Uterus (tissue), 4 donors: ENCODE results near the gene SEC14L3. TPM values are rescaled to one million over a fixed set of nuclear protein-coding genes. Genes with fewer than 3 reads are reported as not detected.

Source experiments
- DNase-seq, 2 donors: peaks; one replicate each; pipeline ENCODE4 v3.0.0-alpha.2; 2019 to 2020
- H3K27ac ChIP-seq, 2 donors: fragments of 200-600 bp; sonication (generic); 1 replicate in 1 of 2; 2 replicates in 1 of 2; pipeline ENCODE4 v1.5.1; 2016 to 2018
- H3K27me3 ChIP-seq, 2 donors: fragments of 200-600 bp; sonication (generic); one replicate each; pipeline ENCODE4 v1.5.1; 2018 to 2019; ENCODE audit warnings: control low read depth in 1 of 2
- H3K36me3 ChIP-seq, 2 donors: fragments of 200-600 bp; sonication (generic); one replicate each; pipeline ENCODE4 v1.5.1; 2019; ENCODE audit warnings: control low read depth in 1 of 2
- H3K4me1 ChIP-seq, 2 donors: fragments of 200-600 bp; sonication (generic); one replicate each; pipeline ENCODE4 v1.5.1; 2018 to 2019; ENCODE audit warnings: control low read depth in 1 of 2
- H3K4me3 ChIP-seq, 2 donors: fragments of 200-600 bp; sonication (generic); 1 replicate in 1 of 2; 2 replicates in 1 of 2; pipeline ENCODE4 v1.5.1; 2018 to 2019; ENCODE audit warnings: mild to moderate bottlenecking in 1 of 2
- H3K9me3 ChIP-seq, 2 donors: fragments of 200-600 bp; sonication (generic); one replicate each; pipeline ENCODE4 v1.5.1; 2019; ENCODE audit warnings: control low read depth in 1 of 2
- CTCF ChIP-seq, 4 experiments: fragments of 200-600 bp in 2 of 4; fragments of 450-650 bp in 2 of 4; sonication (generic) in 2 of 4; IDR thresholded peaks; one replicate each; pipeline ENCODE4 v1.5.1; 2016 to 2019; ENCODE audit warnings: antibody characterized with exemption in 4 of 4, mild to moderate bottlenecking in 2 of 4, moderate library complexity in 1 of 4
- POLR2A ChIP-seq, 2 donors: fragments of 450-650 bp; IDR thresholded peaks; one replicate each; pipeline ENCODE4 v1.6.1; 2016; ENCODE audit warnings: antibody characterized with exemption in 2 of 2, mild to moderate bottlenecking in 1 of 2, moderate library complexity in 1 of 2
- intact Hi-C: fragments of 100-400 bp; cut with DNase I; formaldehyde crosslinking; loops from one replicate; pipeline ENCODE4 v1.15.1; 2023; ENCODE audit warnings: low total_unique reads
- total RNA-seq, 4 donors: library from RNA; depleted of rRNA in 3 of 4; stranded (reverse); fragments of >200 nt in 3 of 4; gene quantifications; one replicate each; pipeline versions ENCODE4 v1.1.0 to v1.2.4, GENCODE V29; 2014 to 2023
- donor health status: DM: yes; HTN: yes; CAD: no.

The SEC14L3 gene
- total RNA-seq, 4 donors from 2014 or later: not detected

DNA sequence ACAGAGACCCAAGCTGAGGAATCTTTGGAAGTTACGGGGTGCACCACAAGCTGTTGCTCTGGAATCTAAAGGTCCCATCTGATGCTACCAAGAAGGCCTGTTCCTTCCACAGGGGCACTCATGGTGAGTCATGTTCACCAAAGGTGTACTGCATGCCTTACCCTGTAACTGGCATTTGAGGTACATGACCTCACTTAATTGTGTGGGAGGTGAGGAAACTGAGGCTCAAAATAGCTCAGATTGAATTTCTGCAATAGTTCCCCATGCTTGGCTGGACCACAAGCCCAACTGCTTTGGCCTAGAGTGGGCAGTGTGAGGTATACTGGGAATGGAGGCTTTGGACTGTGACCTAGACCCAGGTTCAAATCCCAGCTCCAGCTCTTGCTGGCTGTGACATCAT lies 38.0 kb downstream of the SEC14L3 start:
- no peak for DNase-seq
- H3K4me1 ChIP-seq: no peaks in the 10 kb centered on the region
- no peaks in the 10 kb centered on the region for H3K9me3 ChIP-seq
- TF ChIP-seq CTCF (IDR thresholded peaks at IDR 0.05): no peak
- H3K27ac ChIP-seq: no peak overlapping the region
- no peaks in the 10 kb centered on the region for H3K27me3 ChIP-seq
- H3K4me3 ChIP-seq: no peak overlapping the region
- H3K36me3 ChIP-seq: no peaks in the 10 kb centered on the region
- intact Hi-C loops: no loop called here

DNA sequence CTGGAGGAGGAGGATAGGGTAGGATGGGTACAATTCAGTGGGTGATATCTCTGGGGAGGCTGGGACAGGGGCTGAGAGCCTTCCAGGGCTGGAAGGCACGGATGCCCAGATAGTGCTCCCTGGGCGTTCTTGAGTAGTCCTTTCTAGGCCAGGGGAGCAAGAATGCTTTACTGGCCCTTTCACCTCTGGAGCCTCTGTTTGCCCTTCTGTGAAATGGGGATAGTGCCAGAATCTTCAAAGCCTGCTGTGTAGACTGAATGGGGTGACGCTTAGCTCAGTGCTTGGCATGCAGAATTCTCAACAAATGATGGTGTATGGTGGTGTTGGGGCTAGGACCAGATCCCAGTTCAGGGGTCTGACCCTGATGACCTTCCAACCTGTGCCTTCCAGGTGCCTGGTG lies 38.6 kb downstream of the SEC14L3 start:
- TF ChIP-seq CTCF (IDR thresholded peaks at IDR 0.05): no peak
- TF ChIP-seq POLR2A (IDR thresholded peaks at IDR 0.05): no peak

GRCh38 chr22:30432520-30432919 lies 39.3 kb downstream of the SEC14L3 start:
- intact Hi-C loops: no loop called here
- Histone ChIP-seq H3K4me3 (no peak overlapping the region), H3K27me3 (no peaks in the 10 kb centered on the region), H3K36me3 (no peaks in the 10 kb centered on the region), H3K27ac (no peak overlapping the region), H3K9me3 (no peaks in the 10 kb centered on the region), H3K4me1 (no peaks in the 10 kb centered on the region)
- no peak for DNase-seq
- TF ChIP-seq POLR2A (IDR thresholded peaks at IDR 0.05) (no peak), CTCF (IDR thresholded peaks at IDR 0.05) (no peak)

More for the DNA sequence above, 38.6 kb downstream of the SEC14L3 start:
- no peak for DNase-seq
- intact Hi-C loops: no loop called here
- no peak overlapping the region for H3K27ac ChIP-seq
- H3K27me3 ChIP-seq: no peaks in the 10 kb centered on the region
- no peaks in the 10 kb centered on the region for H3K36me3 ChIP-seq
- H3K4me3 ChIP-seq: no peak overlapping the region
- H3K9me3 ChIP-seq: no peaks in the 10 kb centered on the region
- H3K4me1 ChIP-seq: no peaks in the 10 kb centered on the region

GRCh38 chr22:30432096-30432495 lies 39.7 kb downstream of the SEC14L3 start:
- no peak for DNase-seq

DNA sequence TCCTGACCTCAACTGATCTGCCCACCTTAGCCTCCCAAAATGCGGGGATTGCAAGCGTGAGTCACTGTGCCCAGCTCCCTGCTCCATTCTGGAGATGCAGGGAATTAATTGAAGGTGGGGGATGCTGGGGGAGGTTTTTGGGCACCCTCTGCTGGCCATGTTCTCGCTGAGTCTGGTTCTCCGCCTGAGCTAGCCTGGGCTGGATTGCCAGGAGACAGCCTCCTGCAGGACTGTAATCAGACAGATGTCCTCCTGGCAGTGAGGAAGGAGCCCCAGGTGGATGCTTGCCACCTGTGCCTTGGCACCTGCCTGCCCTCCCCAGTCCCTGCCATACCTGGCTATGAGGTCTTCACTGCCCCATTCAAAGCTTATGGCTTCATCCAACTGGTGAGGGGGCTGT lies 40.9 kb downstream of the SEC14L3 start:
- Histone ChIP-seq H3K27me3 (no peaks in the 10 kb centered on the region), H3K9me3 (no peaks in the 10 kb centered on the region), H3K4me1 (no peaks in the 10 kb centered on the region), H3K36me3 (no peaks in the 10 kb centered on the region), H3K27ac (no peak overlapping the region), H3K4me3 (no peak overlapping the region)
- intact Hi-C loops: no loop called here
- DNase-seq: no peak
- no peak for TF ChIP-seq CTCF (IDR thresholded peaks at IDR 0.05)
- TF ChIP-seq POLR2A (IDR thresholded peaks at IDR 0.05): no peak

More at GRCh38 chr22:30432096-30432495, 39.7 kb downstream of the SEC14L3 start:
- H3K27ac ChIP-seq: no peak overlapping the region
- no peaks in the 10 kb centered on the region for H3K4me1 ChIP-seq
- H3K36me3 ChIP-seq: no peaks in the 10 kb centered on the region
- TF ChIP-seq POLR2A (IDR thresholded peaks at IDR 0.05) (no peak), CTCF (IDR thresholded peaks at IDR 0.05) (no peak)
- no peak overlapping the region for H3K4me3 ChIP-seq
- no peaks in the 10 kb centered on the region for H3K9me3 ChIP-seq
- intact Hi-C loops: no loop called here
- H3K27me3 ChIP-seq: no peaks in the 10 kb centered on the region
